ENCODE results near the gene ZBTB9.

ZBTB9 gene

DNA sequence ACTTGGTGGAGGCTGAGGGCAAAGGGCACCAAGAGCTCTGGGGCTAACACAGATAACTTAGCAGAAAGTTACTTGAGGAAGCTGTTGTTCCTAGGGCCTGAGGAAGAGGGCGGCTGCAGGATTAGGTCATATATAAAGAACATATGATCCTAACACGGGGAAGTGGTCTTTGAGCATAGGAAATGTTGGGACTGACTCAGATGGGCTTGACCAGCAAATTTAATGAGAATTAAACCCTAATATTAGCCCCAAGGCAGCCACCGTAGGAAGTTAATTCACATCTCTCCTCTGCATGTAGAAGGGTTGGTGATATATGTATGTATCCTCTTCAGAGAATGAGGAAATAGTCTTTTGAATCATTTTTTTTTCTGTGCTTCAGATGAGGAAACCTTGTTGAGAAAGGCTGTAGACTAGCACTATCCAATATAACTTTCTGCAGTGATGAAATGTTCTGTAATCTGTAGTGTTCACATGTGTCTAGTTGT lies 9.2 kb upstream of the ZBTB9 start:
- no peak overlapping the region for H3K27ac ChIP-seq (ENCODE audit: low read length)
- no peaks in the 10 kb centered on the region for H3K27me3 ChIP-seq (ENCODE audit: insufficient read depth, low read length, poor library complexity)
- H3K36me3 ChIP-seq (ENCODE audit: insufficient read depth, low read length), result peaks cover 85% of the 10 kb centered on the region

DNA sequence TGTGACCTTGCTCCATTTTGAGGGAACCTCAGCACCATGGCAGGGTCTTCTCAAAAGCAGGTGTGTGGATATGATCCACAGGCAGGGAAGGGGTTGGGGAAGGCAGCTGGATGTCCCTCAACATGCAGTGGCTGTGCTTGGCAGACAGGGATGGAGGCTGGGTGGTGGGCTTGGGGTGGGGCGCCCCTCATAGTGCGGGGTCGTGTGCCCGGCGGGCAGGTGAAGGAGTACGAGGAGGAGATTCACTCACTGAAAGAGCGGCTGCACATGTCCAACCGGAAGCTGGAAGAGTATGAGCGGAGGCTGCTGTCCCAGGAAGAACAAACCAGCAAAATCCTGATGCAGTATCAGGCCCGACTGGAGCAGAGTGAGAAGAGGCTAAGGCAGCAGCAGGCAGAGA lies 8.0 kb upstream of the ZBTB9 start:
- no peak overlapping the region for H3K4me2 ChIP-seq (ENCODE audit: insufficient read depth, low read length)
- no peak overlapping the region for H3K27ac ChIP-seq (ENCODE audit: low read length)
- no peaks in the 10 kb centered on the region for H3K9me3 ChIP-seq (ENCODE audit: insufficient read depth, low read length, severe bottlenecking)
- no peak overlapping the region for H3K4me3 ChIP-seq (ENCODE audit: low read depth in 1 of 2, low read length in 2 of 2)
- H3K4me1 ChIP-seq (ENCODE audit: insufficient read depth, low read length), result no peaks in the 10 kb centered on the region
- H3K79me2 ChIP-seq (ENCODE audit: insufficient read depth, low read length), result no peaks in the 10 kb centered on the region
- DNase-seq, result no peak
- H2AFZ ChIP-seq (ENCODE audit: low read depth, low read length), result no peak overlapping the region
- H3K9ac ChIP-seq (ENCODE audit: low read depth, low read length), result no peak overlapping the region
- H3K27me3 ChIP-seq (ENCODE audit: insufficient read depth, low read length, poor library complexity), result no peaks in the 10 kb centered on the region
- peaks cover 77% of the 10 kb centered on the region for H3K36me3 ChIP-seq (ENCODE audit: insufficient read depth, low read length)
- TF ChIP-seq EZH2 (IDR thresholded peaks at IDR 0.05; ENCODE audit: borderline replicate concordance, low read depth, low read length, severe bottlenecking), result no peak
- TF ChIP-seq, protein P1, sequence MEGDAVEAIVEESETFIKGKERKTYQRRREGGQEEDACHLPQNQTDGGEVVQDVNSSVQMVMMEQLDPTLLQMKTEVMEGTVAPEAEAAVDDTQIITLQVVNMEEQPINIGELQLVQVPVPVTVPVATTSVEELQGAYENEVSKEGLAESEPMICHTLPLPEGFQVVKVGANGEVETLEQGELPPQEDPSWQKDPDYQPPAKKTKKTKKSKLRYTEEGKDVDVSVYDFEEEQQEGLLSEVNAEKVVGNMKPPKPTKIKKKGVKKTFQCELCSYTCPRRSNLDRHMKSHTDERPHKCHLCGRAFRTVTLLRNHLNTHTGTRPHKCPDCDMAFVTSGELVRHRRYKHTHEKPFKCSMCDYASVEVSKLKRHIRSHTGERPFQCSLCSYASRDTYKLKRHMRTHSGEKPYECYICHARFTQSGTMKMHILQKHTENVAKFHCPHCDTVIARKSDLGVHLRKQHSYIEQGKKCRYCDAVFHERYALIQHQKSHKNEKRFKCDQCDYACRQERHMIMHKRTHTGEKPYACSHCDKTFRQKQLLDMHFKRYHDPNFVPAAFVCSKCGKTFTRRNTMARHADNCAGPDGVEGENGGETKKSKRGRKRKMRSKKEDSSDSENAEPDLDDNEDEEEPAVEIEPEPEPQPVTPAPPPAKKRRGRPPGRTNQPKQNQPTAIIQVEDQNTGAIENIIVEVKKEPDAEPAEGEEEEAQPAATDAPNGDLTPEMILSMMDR (IDR thresholded peaks at IDR 0.05; ENCODE audit: borderline replicate concordance, extremely low read depth, low read length, poor library complexity, severe bottlenecking), result no peak
- ATAC-seq (ENCODE audit: insufficient read depth, low read depth), result no peak
- H4K20me1 ChIP-seq (ENCODE audit: insufficient read depth, low read length), result peaks cover 7% of the 10 kb centered on the region; the same call in 1 of the 2 replicates

More for the DNA sequence above, 9.2 kb upstream of the ZBTB9 start:
- Histone ChIP-seq H3K4me1 (ENCODE audit: insufficient read depth, low read length) (no peaks in the 10 kb centered on the region), H3K9me3 (ENCODE audit: insufficient read depth, low read length, severe bottlenecking) (no peaks in the 10 kb centered on the region), H4K20me1 (ENCODE audit: insufficient read depth, low read length) (peaks cover 7% of the 10 kb centered on the region; the same call in 1 of the 2 replicates), H3K4me2 (ENCODE audit: insufficient read depth, low read length) (no peak overlapping the region), H3K4me3 (ENCODE audit: low read depth in 1 of 2, low read length in 2 of 2) (no peak overlapping the region), H3K79me2 (ENCODE audit: insufficient read depth, low read length) (no peaks in the 10 kb centered on the region), H3K9ac (ENCODE audit: low read depth, low read length) (no peak overlapping the region), H2AFZ (ENCODE audit: low read depth, low read length) (no peak overlapping the region)
- DNase-seq, result no peak
- TF ChIP-seq, protein P1 (IDR thresholded peaks at IDR 0.05; ENCODE audit: borderline replicate concordance, extremely low read depth, low read length, poor library complexity, severe bottlenecking), result no peak
- TF ChIP-seq EZH2 (IDR thresholded peaks at IDR 0.05; ENCODE audit: borderline replicate concordance, low read depth, low read length, severe bottlenecking), result no peak
- no peak for ATAC-seq (ENCODE audit: insufficient read depth, low read depth)

DNA sequence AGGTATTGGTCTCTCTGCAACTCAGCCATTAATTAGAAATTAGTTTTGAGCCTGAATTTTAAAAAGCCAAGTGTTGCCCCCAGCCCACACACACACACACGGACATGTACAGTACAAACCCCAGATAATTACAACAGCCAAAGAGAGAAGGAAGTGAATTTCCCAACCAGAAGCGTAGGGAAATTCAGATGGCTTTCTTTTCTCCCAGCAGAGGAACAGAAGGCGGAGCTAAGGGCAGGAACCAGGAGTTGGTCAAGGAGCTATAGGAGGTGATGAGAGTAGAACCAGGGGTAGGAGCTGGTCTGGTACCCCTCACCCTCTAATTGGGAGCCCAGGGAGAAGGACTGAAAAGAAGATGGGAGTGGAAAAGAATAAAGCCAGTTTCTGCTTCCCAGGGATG lies 3.9 kb upstream of the ZBTB9 start:
- H3K27ac ChIP-seq (ENCODE audit: low read length), result no peak overlapping the region
- peaks cover 45% of the 10 kb centered on the region for H3K36me3 ChIP-seq (ENCODE audit: insufficient read depth, low read length)
- no peak overlapping the region for H3K9ac ChIP-seq (ENCODE audit: low read depth, low read length)
- H3K4me2 ChIP-seq (ENCODE audit: insufficient read depth, low read length), result no peak overlapping the region
- peaks cover 5% of the 10 kb centered on the region; the same call in 1 of the 2 replicates for H4K20me1 ChIP-seq (ENCODE audit: insufficient read depth, low read length)
- H3K9me3 ChIP-seq (ENCODE audit: insufficient read depth, low read length, severe bottlenecking), result no peaks in the 10 kb centered on the region
- ATAC-seq (ENCODE audit: insufficient read depth, low read depth), result no peak
- H3K79me2 ChIP-seq (ENCODE audit: insufficient read depth, low read length), result peaks cover 18% of the 10 kb centered on the region
- peaks cover 21% of the 10 kb centered on the region for H3K4me1 ChIP-seq (ENCODE audit: insufficient read depth, low read length)
- no peak for DNase-seq
- H2AFZ ChIP-seq (ENCODE audit: low read depth, low read length), result no peak overlapping the region
- TF ChIP-seq, protein P1 (IDR thresholded peaks at IDR 0.05; ENCODE audit: borderline replicate concordance, extremely low read depth, low read length, poor library complexity, severe bottlenecking), result no peak
- no peak for TF ChIP-seq EZH2 (IDR thresholded peaks at IDR 0.05; ENCODE audit: borderline replicate concordance, low read depth, low read length, severe bottlenecking)
- H3K27me3 ChIP-seq (ENCODE audit: insufficient read depth, low read length, poor library complexity), result no peaks in the 10 kb centered on the region
- H3K4me3 ChIP-seq (ENCODE audit: low read depth in 1 of 2, low read length in 2 of 2), result no peak overlapping the region

Measured in DND-41 (cell line).